Glomerular visceral epithelial cell (primary cell): ENCODE data around the gene DIS3L2.
A peak's percentile ranks its signal among the peaks of the same experiment; 100 is the strongest.
"Not testable (repeated sequence)": the region's sequence is repeated elsewhere in the genome, so short reads cannot be mapped to it uniquely, and the experiment has no call there.

ENCODE experiments used
- DNase-seq: peaks from one replicate; pipeline ENCODE4 v3.0.0-alpha.2; 2016; ENCODE audit errors: extremely low spot score

Gene DIS3L2

DNA sequence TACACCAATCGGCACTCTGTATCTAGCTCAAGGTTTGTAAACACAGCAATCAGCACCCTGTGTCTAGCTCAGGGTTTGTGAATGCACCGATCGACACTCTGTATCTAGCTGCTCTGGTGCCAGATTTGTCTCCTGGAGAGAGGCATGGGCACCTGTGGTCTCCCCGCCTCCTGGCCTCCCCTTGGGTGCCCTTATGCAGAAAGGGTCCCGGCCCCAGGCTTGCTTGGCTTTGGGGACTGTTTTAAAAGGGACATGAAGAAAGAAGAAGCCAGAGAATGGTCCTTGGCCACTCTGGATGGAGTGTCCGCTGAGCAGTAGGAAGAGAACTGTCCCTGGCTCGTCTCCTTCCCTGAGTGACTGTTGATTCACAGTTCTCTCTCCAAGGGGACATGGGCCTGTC, 405.5 kb downstream of the DIS3L2 start:
- DNase-seq, result no peak

DNA sequence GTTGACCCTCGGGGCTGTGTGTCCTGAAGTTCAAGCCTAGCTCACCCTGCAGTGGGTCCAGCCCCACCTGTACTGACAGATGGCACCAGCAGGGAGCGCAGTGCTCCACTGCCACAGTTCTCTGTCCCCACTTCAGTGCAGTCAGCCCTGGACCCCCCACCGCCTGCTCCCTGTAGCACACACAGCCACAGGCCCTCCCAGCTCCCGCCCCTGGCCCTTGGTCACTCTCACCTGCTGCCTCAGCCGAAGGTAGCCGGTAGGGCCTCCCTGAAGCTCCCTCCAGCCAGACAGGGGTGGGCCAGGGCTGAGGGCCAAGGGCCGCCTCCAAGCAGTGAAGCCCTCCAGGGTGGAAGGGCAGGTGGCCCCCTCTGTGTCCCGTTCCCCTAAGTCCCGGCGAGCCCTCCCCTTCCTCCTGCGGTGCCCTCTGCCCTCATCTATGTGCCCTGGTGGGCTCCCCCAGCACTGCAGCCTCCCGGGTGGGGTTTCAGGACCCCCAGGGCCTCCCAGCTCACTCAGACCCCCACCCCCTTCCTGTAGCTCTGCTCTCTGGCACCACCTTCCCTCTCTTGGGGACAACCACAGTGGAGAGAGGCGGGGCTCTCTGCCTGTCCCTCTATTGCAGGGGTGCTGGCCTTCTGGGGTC, 406.2 kb downstream of the DIS3L2 start:
- DNase-seq, result no peak

DNA sequence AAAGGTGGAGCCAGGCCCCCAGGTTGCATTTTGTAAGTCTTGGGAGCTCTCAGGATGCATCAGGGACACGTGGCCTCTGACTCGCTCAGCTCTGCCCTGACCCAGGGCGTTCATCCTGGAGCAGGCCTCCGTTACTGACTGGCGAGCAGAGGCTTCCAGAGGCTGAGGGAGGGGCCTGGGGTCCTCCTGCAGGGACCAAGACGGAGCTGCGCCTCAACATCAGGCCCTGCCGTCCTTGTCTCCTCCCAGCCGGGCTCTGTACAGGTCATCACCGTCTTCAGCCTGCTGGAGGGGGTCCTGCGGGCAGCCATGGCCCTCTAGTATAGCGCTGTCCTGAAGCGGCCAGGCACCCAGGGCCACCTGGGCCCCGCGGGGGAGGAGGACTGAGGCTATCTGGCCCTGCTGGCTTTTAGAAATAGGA, 406.8 kb downstream of the DIS3L2 start:
- DNase-seq, result peak; percentile 53

DNA sequence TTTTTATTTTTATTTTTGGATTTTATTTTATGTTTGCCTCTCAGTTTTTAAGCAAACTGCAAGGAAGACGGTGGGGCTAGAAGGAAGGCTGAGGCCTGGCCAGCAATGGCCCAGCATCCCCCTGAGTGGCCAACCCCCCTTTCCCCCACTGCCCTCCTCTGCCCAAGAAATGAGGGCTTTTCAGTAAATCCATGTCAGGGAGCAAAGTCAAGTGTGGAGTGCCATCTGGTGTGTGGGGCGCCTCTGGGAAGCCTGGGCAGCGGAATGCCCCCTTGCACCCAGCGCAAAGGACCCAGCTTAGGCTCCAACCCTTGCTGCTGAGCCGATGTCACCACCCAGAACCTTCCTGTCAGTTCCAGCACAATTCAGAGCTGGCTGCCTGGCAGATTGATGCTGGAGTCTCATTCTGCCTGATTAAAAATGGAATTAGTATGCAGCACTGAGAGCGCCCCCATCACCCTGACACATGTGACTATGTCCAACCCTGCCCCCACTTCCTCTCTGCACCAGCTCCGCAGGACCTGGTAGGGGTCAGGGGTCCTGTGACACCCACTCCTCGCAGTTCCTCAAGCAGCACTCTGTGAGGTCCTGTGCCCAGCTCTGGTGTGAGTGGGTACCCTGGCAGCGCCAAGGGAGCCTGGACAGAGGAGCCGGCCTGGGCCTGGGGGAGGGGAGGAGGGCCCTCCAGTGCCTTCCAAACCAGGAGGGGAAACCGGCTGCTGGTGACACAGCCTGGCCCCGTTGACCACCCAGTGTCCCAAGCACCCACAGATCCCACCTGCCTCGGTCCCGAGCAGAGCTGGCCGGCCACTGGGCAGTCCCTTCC, 407.8 kb downstream of the DIS3L2 start:
- no peak for DNase-seq

DNA sequence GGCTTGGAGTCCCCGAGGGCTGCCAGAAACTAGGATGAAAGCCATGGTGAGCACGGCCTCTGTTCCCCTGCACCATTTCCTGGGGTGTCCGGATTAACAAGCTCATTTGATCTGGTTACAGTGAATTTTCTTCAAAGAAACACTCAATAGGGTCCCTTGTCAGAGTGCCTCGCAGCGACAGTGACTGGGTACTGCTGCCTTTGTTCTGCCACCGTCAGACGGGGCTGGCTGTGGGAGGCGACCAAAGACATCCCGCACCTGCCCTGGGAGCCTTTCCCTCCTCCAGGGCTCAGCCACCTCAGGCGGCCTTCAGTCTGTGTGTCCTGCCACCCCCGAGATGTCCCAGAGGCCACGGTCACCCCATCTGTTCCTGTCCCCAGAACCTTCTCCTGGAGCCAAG, 408.5 kb downstream of the DIS3L2 start:
- not testable (repeated sequence) for DNase-seq

DNA sequence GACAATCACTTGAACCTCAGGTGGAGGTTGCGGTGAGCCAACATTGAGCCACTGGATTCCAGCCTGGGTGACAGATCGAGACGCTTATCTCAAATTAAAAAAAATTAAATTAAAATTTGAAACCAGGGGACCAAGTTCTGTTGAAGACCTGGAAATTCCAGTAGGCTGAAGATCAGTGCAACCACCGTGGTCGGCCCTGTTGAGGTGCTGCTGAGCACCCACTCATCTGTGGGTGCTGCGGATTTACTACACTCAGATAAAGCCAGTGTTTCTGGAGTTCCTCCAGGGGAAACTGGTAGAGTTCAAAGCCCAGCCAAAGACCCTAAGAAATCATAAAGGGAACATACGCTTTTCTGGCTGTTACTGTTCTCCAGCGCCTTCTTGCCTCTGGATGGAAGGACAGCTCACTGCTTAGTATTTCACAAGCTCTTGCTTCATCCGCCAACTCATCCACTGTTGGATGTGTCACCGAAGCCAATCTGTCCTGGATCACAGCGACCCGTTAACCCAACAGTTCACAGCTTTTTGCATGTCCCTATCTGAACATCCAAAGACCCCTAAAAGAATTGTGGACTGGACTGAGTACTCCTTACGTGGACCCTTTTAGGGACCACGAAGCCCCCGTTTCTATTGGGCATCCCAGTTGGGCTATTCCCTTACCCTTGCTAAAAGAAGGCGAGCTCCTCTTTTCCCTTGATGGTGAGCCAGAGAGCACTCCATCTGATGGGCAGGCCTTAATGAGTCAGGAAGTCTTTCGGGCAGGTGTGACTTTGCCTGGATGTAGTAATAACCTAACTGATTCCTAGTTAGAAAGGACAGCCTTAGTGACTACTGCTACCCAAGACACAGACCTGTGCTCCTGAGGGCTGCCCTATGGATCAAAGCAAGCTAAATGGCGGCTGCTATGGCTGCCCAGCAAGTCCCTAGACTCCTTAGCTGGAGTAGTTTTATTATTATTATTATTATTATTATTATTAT, 411.0 kb downstream of the DIS3L2 start:
- DNase-seq, result no peak

DNA sequence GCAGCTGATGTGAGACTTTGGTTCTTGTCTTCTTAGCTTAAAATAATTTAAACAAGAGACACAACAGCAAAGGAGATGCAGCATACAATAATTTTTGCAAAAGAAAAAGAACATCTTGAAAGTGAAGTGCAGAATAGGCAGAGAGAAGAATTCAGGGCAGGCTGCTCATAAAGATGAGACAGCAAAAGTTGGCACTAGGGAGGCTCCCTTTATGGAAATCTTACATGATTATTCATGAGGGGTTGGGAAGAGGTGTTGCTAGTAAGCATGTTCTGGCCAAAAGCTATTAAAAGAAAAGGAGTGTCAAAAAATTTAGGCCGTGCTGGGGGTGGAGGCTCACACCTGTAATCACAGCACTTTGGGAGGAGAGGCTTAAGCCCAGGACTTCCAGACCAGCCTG, 412.8 kb downstream of the DIS3L2 start:
- no peak for DNase-seq

DNA sequence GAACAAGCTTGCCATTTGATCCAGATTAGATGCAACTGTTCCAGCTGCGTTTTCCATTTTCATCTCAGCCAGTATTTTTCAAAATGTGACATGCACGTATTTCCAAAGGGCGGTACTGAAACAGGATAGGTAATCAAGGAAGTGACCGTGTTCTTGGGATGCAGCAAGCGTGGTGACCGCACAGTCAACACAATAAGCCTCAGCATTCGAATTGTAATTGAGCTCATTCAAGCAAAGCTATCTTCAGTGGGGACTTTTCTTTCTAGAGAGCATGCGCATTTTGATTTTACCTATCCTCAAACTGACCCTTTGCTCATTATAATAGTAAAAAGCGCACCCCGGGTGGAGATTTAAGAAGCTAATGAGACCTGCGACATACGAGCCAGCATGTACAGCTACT, 413.7 kb downstream of the DIS3L2 start:
- no peak for DNase-seq

DNA sequence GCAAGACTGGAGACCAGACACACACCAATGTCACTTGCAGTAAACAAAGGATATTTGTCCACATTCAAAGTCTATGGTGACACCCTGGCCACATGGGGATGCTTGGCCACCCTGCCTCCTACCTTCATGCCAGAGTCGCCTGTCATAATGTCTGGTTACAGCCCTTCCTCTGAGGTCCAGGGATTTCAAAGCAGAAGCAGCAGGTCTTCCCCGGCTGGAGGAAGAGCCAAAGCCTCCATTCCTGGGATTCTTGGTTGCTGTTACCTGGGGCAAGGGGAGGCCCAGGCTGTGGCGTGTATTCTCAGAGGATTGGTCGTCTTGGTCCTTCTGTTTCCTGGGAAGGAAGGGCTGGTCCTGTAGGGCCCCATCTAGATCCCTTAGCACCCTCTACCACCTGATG, 414.7 kb downstream of the DIS3L2 start:
- DNase-seq, result no peak

DNA sequence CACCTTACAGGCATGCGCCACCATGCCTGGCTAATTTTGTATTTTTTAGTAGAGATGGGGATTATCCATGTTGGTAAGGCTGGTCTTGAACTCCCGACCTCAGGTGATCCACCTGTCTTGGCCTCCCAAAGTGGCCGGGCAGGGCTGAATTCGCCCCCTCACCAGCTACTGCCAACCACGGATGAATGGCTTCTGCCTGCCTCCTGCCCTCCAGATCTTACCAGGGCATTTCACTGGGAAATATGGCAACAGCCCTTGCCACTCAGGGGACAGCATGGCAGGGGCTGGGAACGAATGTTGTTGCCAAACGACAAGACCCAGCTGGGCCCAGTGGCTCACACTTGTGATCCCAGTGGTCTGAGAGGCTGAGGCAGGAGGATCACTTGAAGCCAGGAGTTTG, 415.2 kb downstream of the DIS3L2 start:
- no peak for DNase-seq

DNA sequence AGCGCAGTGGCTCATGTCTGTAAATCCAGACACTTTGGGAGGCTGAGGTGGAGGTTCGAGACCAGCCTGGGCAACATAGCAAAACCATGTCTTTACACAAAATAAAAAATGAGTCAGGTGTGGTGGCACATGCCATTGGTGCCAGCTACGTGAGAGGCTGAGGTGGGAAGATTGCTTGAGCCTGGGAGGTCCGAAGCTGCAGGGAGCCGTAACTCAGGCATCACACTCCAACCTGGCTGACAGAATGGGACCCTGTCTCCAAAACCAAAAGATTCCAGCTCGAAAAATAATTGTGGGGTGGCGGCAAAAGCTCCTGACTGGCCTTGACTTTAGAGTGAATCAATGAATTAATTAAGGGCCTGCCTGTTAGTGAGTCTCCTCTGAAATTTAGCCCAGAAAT, 415.8 kb downstream of the DIS3L2 start:
- DNase-seq, result no peak

DNA sequence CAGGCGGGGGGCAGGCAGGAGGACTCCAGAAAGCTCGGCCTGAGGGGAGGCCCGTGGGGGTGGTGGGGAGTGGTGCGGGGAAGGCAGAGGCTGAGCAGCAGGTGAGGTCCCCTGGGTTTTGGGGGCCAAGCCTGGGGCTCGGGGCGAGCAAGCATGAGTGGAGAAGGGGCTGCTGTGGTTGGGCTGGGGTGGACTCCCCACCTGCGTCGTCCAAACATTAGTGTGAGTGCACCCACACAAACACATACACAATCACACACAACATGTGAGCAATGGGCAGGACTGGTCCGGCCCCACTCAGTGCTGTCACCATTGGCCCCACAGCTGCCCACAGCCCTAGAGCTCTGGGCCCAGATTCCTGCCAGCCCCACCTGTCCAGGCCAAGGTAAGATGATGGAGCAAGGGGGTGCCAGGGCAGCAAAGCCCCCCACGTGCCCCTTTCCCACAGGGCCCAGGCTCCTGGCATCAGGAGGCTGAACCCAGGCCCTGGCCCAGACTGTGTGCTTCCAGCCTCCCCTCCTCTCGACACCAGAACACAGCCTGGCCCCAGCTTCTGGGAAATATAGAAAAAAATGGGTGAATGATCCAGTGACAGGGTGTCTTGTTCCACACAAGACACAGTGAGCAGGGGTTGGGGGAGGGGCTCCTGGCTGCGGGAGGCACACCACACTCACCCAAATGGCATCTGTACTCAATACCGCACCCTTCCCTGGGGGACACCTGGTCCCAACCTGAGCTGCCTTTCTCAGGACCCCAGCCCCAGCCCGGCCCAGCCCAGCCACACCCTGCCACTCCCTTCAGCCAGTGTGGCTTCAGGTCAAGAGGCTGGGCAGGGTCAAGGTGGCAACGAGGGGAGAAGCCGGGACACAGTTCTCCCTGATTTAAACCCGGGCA, 416.6 kb downstream of the DIS3L2 start:
- no peak for DNase-seq

DNA sequence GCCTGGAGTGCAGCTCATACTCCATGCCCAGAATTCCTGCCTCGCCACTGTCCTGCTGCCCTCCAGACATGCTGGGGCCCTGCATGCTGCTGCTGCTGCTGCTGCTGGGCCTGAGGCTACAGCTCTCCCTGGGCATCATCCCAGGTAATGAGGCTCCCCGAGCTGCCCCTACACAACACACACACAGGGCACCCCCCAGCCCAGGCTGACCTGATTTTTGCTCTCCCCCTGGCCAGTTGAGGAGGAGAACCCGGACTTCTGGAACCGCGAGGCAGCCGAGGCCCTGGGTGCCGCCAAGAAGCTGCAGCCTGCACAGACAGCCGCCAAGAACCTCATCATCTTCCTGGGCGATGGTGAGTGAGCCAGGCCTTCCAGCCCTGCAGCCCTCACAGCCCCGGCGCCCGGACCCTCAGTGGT, 417.2 kb downstream of the DIS3L2 start, which contains the start of gene ALPP:
Gene ALPP, plus strand, starts transcription at position 17 of the 417 bp plus-strand sequence. Its CDS starts 52 bp downstream, at position 69.
- not testable (repeated sequence) for DNase-seq

DNA sequence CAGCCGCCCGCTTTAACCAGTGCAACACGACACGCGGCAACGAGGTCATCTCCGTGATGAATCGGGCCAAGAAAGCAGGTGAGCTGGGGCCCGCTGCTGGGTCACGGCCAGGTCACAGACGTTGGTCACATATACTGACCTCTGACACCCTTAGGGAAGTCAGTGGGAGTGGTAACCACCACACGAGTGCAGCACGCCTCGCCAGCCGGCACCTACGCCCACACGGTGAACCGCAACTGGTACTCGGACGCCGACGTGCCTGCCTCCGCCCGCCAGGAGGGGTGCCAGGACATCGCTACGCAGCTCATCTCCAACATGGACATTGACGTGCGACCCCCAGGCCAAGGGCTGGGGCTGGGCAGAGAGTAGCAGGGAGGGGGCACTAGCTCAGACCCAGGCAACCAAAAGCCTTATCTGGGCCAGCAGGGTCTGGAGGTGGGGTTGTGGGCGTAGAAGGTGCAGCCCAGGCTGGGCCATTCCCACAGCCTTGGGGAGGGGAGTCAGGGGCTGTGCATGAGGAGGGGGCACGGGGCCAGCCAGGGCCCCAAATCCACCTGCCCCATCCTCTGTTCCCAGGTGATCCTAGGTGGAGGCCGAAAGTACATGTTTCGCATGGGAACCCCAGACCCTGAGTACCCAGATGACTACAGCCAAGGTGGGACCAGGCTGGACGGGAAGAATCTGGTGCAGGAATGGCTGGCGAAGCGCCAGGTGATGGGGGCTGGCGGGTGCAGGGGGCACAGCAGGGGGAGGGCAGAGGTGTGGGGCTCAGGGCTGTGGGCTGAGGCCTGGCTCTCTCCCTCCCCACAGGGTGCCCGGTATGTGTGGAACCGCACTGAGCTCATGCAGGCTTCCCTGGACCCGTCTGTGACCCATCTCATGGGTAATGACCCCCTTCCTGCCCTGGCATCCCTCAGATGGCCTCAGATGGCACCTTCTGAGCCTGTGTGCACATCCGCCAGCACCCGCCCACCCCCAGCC, 418.4 kb downstream of the DIS3L2 start:
- DNase-seq, result not testable (repeated sequence)

DNA sequence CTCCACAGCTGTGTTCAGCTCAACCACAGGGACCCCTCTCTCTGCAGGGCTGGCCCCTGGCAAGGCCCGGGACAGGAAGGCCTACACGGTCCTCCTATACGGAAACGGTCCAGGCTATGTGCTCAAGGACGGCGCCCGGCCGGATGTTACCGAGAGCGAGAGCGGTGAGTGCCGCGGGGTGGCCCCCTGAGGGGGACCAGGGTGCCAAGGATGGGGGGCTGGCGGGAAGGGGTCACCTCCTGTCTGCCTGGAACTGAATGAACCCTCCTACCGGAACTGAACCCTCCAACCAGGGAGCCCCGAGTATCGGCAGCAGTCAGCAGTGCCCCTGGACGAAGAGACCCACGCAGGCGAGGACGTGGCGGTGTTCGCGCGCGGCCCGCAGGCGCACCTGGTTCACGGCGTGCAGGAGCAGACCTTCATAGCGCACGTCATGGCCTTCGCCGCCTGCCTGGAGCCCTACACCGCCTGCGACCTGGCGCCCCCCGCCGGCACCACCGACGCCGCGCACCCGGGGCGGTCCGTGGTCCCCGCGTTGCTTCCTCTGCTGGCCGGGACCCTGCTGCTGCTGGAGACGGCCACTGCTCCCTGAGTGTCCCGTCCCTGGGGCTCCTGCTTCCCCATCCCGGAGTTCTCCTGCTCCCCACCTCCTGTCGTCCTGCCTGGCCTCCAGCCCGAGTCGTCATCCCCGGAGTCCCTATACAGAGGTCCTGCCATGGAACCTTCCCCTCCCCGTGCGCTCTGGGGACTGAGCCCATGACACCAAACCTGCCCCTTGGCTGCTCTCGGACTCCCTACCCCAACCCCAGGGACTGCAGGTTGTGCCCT, 419.9 kb downstream of the DIS3L2 start:
- DNase-seq, result not testable (repeated sequence)

DNA sequence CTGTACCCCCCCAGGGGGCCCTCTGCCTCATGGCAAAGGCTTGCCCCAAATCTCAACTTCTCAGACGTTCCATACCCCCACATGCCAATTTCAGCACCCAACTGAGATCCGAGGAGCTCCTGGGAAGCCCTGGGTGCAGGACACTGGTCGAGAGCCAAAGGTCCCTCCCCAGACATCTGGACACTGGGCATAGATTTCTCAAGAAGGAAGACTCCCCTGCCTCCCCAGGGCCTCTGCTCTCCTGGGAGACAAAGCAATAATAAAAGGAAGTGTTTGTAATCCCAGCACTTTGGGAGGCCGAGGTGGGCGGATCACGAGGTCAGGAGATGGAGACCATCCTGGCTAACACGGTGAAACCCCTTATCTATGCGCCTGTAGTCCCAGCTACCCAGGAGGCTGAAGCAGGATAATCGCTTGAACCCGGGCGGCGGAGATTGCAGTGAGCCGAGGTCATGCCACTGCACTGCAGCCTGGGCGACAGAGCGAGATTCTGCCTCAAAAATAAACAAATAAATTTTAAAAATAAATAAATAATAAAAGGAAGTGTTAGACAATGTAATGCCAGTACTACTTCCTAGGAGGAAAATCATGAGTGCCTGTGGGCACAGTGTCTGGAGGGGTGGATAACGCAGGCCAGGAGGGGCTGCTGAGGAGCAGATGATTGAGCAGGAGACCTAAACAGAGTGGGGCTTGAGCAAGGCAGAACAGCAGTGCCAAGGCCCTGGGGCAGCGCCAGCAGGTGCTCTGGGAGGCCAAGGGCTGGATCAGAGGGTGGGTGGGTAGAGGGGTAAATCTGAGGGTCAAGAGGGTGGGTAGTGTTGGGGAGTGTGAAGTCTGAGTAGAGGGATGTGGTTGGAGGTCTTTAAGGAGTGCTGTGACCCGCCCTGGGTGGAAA, 421.1 kb downstream of the DIS3L2 start:
- DNase-seq, result no peak

DNA sequence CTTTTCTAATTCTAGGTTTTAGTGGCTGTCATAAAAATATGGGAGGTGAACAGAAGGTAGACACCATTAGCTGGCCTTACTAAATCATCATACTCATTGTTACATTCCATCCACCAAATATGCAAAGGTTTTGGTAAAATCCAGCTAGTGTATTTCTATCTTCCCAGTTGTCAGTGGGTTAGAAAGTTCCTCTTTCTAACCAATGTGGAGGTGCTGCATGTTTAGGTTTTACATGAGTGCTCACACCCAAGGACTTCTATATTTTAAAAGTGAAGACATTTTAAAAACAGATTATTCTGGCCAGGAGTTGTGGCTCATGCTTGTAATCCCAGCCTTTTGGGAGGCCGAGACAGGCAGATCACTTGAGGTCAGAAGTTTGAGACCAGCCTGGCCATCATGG, 423.0 kb downstream of the DIS3L2 start:
- no peak for DNase-seq

DNA sequence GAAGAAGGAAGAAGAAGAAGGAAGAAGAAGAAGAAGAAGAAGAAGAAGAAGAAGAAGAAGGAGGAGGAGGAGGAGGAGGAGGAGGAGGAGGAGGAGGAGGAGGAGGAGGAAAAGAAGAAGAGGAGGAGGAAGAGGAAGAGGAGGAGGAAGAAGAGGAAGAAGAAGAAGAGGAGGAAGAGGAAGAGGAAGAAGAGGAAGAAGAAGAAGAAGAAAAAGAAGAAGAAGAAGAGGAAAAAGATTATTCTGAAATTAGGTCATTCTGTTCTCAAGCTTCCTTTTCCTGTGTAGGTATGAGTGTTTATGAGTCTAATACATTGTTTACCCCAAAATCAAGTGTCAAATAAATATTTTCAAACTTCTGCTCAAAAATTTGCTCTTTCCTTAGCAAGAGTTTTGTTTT, 423.5 kb downstream of the DIS3L2 start:
- DNase-seq, result not testable (repeated sequence)
